ENCODE results near the gene CD2BP2. TPM values are rescaled to one million over a fixed set of nuclear protein-coding genes. Genes with fewer than 3 reads are reported as not detected.
A peak's percentile ranks its signal among the peaks of the same experiment; 100 is the strongest.

Gene CD2BP2
- total and polyA plus RNA-seq, 8 donors, result 24.8 to 36.5 (median 30.7) TPM

- Histone ChIP-seq H3K27ac (peak within 1 kb of the TSS; percentile 63 to 86 (median 78)), H3K9me3 (no peaks in the 10 kb centered on the region), H3K27me3 (no peaks in the 10 kb centered on the region), H3K4me1 (peaks cover 7 to 24% (median 15%) of the 10 kb centered on the region in 3 donors), H3K4me3 (peak within 1 kb of the TSS; percentile 69 to 85 (median 75)), H3K36me3 (no peaks in the 10 kb centered on the region)
- intact Hi-C loops (cut with DNase I), result no loop called here
- FAIRE-seq (peak; percentile 99), ATAC-seq (peak; percentile 84 to 92 (median 86)), DNase-seq (peak; percentile 94 to 100 (median 98))
- TF ChIP-seq CTCF (IDR thresholded peaks at IDR 0.05), result no peak
- WGBS, 2 donors, result 0 to 1% methylated on average over 33 to 40 of the region's 40 CpGs
These were observed 15.5 kb upstream of the CD2BP2 start, which contains the start of gene TBC1D10B for GRCh38 chr16:30370456-30371247. TBC1D10B (minus strand) TSS chr16:30370494; CDS start chr16:30370183, 311 bp downstream.

DNA sequence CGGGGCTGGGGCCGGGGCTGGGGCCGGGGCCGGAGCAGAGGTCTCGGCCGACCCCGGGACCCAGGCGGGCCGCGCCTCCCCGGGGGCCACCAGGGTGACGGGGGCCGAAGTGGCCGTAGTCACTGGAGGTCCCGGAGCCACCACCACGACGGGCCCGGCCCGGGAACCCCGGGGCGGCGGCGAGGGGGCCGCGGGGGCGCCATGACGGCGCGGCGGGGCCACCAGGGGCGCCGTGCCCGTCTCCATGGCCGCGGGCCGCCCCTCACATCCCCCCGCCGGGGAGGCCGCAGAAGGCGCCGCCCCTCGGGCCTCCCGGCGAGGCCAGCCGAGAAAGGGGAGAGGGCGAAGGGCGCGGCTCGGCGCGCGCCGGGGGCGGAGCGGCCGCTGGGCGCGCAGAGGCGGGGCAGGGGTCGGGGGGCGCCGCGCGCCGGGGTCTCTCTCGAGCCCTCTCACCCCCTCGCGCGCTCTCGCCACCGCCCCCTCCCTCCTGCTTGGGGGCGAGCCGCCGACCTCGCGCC lies 14.9 kb upstream of the CD2BP2 start:
- ATAC-seq (no peak), DNase-seq (no peak), FAIRE-seq (no peak)
- Histone ChIP-seq H3K4me3 (peak overlapping the region; percentile 69 to 85 (median 75)), H3K36me3 (no peaks in the 10 kb centered on the region), H3K27me3 (no peaks in the 10 kb centered on the region), H3K27ac (peak overlapping the region; percentile 36 to 52 (median 50)), H3K9me3 (no peaks in the 10 kb centered on the region), H3K4me1 (peaks cover 7 to 24% (median 15%) of the 10 kb centered on the region in 3 donors)
- intact Hi-C loops (cut with DNase I), result no loop called here
- 0 to 1% methylated on average over 4 to 76 of the region's 76 CpGs for WGBS, 2 donors
- no peak for TF ChIP-seq CTCF (IDR thresholded peaks at IDR 0.05)

DNA sequence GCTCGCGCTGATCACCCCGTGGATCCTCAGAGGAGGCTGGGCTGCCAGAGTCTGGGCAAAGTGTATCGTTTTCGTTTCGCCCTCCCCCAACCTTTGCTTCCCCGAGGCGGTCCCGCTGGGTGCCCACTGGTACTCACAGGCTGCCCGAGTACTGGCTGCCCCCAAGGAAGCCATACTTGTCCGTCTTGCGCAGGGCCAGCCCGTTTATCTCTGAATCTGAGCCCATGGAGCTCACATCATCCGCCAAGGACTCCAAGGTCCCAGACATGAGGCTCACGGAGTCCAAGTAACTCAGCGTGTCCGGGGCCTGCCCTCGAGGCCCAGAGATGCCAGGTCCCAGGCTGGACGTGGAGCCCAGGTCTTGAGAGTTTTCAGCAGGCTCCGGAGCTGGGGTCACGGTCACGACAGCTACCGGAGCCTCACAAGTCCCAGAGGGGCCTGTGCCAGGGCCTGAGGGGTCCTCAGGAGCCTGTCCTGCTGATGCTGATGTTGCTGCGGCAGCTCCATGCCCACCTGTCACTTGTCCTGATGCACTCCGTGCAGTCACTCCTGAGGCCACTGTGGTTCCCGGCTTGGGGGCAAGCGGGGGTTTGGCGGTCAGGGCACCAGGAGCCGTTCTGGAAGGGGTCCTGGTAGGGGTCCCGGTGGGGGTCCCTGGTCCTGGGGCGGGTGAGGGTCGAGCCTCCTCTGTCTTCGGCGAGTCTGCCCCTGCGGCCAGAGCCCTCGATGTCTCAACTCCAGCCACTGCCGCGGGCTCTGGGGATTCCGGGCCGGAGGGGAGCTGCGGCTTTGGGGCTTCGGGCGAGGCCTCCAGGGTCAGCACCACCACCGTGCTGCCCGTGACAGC lies 14.2 kb upstream of the CD2BP2 start:
- FAIRE-seq (no peak), ATAC-seq (no peak), DNase-seq (peak in 3 of 6 donors; percentile 48 to 87 (median 66))
- H3K4me3 ChIP-seq, result peak overlapping the region; percentile 69 to 85 (median 75)
- H3K27me3 ChIP-seq, result no peaks in the 10 kb centered on the region
- H3K27ac ChIP-seq, result peak overlapping the region; percentile 36 to 52 (median 50)
- 1% methylated on average over 30 to 45 of the region's 45 CpGs for WGBS, 2 donors
- intact Hi-C loops (cut with DNase I), result no loop called here
- H3K4me1 ChIP-seq, result peaks cover 5 to 24% (median 15%) of the 10 kb centered on the region in 3 donors
- H3K9me3 ChIP-seq, result no peaks in the 10 kb centered on the region
- TF ChIP-seq CTCF (IDR thresholded peaks at IDR 0.05), result no peak
- H3K36me3 ChIP-seq, result no peaks in the 10 kb centered on the region

GRCh38 chr16:30368792-30369090 lies 13.6 kb upstream of the CD2BP2 start:
- Histone ChIP-seq H3K4me1 (peaks cover 0 to 24% (median 15%) of the 10 kb centered on the region in 3 donors), H3K9me3 (no peaks in the 10 kb centered on the region), H3K27ac (peak overlapping the region in 3 of 4 donors; percentile 28 to 50 (median 49))

More at GRCh38 chr16:30368792-30369090, 13.6 kb upstream of the CD2BP2 start:
- Histone ChIP-seq H3K4me3 (peak overlapping the region; percentile 69 to 85 (median 75)), H3K27me3 (no peaks in the 10 kb centered on the region), H3K36me3 (no peaks in the 10 kb centered on the region)
- TF ChIP-seq CTCF (IDR thresholded peaks at IDR 0.05), result no peak
- intact Hi-C loops (cut with DNase I), result no loop called here
- WGBS, 2 donors, result 10 to 11% methylated on average over 4 of the region's 4 CpGs
- FAIRE-seq, result no peak
- DNase-seq, result no peak
- no peak for ATAC-seq
